ENCODE data around the gene ANAPC5.
"Not testable (repeated sequence)": the region's sequence is repeated elsewhere in the genome, so short reads cannot be mapped to it uniquely, and the experiment has no call there.

The ANAPC5 gene

DNA sequence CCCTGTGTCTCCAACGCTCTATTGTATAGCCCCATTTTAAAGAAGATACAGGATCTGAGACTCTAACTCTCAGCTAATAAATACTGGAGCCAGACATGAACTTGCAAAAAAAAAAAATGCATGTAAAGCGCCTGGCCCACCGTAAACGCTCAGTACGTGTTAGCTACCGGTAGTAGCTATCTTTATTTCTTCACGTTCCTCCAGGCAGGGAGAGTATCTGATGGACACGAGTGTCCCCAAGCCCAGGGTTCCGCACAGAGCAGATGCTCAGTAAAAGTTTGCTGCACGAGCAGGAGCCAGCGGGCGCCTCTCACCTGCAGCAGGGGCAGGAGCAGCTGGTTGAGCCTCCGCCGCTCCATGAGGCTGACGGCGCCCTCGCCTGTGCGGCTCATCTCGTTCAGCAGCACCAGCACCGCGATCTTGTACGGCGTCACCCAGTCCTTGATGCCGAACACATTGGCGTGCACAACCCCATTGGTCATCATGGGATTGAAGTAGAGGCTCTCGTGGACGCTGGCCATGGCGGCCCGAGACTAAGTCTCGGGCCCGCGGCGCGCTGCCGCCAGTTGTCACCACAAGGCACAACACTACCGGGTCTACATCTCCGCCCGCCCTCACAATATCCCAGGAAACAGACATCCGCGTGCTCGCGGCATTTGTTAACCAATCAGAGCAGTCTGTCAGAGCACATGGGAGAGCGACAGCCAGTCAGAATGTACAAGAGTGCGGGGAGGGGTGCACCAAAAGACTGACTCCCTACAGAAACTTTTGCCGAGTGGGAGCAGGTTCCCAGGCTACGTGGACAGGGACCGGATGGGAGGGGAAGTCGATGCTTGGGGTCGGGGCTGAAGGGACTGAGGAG lies at the start of gene ANAPC5:
ANAPC5 (minus strand) TSS at position 592 of the 862 bp plus-strand sequence; CDS start at position 521, 71 bp downstream.
- DNase-seq (ENCODE audit: low read depth in 1 of 2, low spot score in 1 of 2), result peak; percentile 73 to 85

GRCh38 chr12:121400332-121401139 lies 48.3 kb upstream of the ANAPC5 start:
- peak; percentile 26 to 39 for DNase-seq (ENCODE audit: low read depth in 1 of 2, low spot score in 1 of 2)

DNA sequence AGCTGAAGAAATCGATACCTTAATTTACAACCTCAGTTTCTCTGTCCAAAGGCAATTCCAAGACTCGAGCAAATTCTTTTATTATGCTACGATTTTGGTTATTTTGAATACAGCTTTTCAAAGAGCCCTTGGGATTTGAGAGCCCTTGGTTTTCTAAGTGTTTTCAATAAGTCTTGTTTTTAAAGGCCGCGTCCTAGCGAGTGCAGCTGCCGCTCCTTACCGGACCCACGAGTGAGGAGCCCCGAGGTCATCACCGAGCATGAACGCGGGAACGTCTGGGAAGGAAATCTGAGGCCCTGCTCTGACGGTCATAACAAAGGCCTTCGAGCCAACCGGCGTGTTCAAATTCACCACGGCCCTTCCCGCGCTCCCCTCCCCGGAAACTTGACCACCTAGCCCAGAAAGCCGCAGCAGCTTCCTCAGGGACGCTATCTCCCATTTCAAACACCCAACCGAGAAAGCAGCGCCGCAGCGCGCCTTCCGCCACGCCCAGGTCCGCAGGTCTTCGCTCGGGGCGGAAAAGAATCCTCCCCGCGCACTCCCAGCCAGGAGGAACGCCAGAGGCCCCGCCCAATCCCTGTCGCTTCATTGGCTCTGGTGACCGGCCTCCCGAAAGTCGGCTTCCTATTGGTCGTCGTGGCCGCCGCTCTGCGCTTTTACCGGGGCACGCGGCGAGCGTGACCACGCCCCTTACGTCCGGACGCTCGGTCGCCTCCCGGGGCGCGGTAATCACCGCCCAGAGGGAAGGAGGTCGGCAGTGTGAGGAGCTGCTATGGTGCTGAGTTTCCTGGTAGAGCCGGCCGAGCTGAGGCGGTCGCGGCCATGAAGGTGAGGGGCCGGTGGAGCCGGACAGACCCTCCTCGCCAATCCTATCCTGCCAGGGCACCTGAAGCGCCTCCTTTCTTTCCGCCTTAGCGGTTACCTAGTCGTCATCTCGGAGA lies 47.5 kb upstream of the ANAPC5 start, which contains the start of gene RNF34:
RNF34 (plus strand) TSS at position 728 of the 941 bp plus-strand sequence; CDS start at position 823, 95 bp downstream.
- peak; percentile 95 to 96 for DNase-seq (ENCODE audit: low read depth in 1 of 2, low spot score in 1 of 2)

DNA sequence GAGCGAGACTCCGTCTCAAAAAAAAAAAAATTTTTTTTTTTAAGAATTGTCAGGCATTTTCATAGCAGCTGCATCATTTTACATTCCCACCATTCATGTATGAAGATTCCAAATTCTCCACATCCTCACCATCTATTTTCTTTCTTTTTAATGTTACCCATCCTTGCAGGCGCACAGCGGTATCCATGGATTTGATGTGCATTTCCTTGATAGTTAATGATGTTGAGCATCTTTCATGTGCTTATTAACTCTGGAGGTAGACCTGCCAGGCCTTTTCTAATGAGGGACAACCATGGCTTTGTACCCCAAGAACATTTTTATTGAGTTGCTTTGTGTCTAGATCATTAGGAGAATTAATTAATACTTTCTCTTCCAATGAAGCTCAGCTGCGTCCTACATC lies 46.1 kb upstream of the ANAPC5 start:
- DNase-seq (ENCODE audit: low read depth in 1 of 2, low spot score in 1 of 2), result no peak

DNA sequence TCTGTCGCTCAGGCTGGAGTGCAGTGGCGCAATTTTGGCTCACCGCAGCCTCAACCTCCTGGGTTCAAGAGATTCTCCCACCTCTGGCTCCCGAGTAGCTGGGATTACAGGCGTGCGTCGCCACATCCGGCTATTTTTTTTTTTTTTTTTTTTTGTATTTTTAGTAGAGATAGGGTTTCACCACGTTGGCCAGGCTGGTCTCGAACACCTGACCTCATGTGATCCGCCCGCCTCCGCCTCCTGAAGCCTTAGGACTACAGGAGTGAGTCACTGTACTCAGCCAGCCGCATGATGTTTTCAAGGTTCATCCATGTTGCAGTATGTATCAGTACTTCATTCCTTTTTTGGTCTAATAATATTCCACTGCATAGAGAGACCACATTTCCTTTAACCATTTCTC lies 45.3 kb upstream of the ANAPC5 start:
- no peak for DNase-seq (ENCODE audit: low read depth in 1 of 2, low spot score in 1 of 2)

DNA sequence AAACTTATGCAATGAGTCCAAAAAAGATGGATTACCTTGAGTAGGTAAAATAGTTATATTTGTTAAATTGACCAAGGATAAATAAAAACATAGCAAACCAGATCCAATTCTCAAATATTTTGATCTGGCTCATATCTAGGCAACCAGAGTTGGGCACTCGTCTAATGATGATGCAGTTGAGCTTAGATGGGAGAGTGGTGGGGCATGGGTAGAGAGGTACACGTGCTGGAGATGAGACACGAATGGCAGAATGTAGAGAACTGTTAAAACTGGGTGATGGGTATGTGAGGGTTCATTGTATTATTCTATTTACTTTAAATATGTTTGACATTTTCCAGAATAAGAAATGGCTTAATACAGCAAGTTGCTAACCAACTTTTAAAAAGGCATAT lies 40.1 kb upstream of the ANAPC5 start:
- no peak for DNase-seq (ENCODE audit: low read depth in 1 of 2, low spot score in 1 of 2)

DNA sequence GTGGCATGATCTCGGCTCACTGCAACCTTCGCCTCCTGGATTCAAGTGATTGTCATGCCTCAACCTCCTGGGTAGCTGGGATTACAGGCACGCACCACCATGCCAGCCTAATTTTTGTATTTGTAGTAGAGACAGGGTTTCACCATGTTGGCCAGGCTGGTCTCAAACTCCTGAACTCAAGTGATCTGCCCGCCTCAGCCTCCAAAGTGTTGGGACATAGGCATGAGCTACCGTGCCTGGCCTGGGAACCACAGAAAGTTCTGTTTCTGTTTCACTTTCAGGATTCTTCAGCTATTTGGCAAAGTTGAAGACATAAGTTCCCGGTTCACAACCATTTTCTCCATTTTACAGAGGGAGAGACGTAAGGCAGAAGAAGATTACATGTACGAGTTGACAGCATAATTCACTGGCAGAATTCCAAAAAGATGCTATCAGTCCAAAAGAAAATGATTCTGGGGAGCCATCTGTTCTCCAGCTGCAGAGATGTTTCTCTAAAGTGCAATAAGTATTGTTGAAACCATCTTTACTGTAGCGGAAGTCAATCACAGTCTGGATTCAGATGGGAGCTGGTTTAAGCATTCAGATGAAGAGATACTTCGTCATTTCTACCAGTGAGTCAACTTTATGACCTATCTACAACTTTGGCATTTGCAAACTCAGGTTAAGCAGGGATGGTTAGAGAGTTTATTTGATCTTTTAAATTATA lies 39.6 kb upstream of the ANAPC5 start:
- no peak for DNase-seq (ENCODE audit: low read depth in 1 of 2, low spot score in 1 of 2)

GRCh38 chr12:121390856-121391255 lies 38.6 kb upstream of the ANAPC5 start:
- no peak for DNase-seq (ENCODE audit: low read depth in 1 of 2, low spot score in 1 of 2)

DNA sequence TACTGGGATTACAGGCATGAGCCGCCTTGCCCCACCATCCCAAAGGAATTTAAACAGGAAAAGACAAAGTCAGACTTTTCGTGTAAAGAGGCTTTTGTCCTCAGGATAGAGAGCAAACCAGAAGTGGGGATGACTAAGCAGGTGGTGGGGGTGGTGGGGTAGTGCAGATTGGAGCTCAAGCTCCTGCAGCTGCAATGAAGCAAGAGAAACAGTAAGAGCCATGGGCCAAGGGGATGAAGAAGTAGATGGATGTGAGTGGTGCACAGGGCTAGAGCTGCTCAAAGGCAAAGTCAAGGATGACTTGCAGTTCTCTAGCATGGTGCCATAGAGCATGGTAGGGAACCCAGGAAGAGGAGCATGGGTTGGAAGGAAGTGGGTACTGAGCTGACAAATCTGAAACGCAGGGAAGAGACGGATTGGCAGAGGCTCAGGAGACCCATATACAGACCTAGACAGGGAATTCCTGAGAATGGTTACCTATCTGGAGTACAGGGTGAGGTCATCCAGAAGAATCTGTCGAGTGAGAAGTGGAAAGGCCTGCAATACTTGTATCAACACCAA lies 36.3 kb upstream of the ANAPC5 start:
- DNase-seq (ENCODE audit: low read depth in 1 of 2, low spot score in 1 of 2), result no peak

DNA sequence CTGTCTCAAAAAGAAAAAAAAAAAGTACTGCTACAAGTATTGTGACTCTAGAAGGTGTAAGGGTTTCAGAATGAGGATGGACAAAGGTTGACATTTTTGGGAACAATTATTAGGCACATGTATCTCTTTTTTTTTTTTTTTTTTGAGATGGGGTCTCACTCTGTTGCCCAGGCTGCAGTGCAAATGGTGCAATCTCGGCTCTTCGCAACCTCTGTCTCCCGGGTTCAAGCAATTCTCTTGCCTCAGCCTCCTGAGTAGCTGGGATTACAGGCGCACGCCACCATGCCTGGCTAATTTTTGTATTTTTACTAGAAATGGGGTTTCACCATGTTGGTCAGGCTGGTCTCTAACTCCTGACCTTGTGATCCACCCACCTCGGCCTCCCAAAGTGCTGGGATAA lies 32.7 kb upstream of the ANAPC5 start:
- not testable (repeated sequence) for DNase-seq (ENCODE audit: low read depth in 1 of 2, low spot score in 1 of 2)

- no peak for DNase-seq (ENCODE audit: low read depth in 1 of 2, low spot score in 1 of 2)
Measured at GRCh38 chr12:121383601-121384021, 31.4 kb upstream of the ANAPC5 start.

GRCh38 chr12:121379945-121380344 lies 27.7 kb upstream of the ANAPC5 start:
- DNase-seq (ENCODE audit: low read depth in 1 of 2, low spot score in 1 of 2), result no peak

GRCh38 chr12:121378736-121379135 lies 26.5 kb upstream of the ANAPC5 start:
- DNase-seq (ENCODE audit: low read depth in 1 of 2, low spot score in 1 of 2), result no peak

- no peak for DNase-seq (ENCODE audit: low read depth in 1 of 2, low spot score in 1 of 2)
Measured at GRCh38 chr12:121376754-121377697, 24.8 kb upstream of the ANAPC5 start.

DNA sequence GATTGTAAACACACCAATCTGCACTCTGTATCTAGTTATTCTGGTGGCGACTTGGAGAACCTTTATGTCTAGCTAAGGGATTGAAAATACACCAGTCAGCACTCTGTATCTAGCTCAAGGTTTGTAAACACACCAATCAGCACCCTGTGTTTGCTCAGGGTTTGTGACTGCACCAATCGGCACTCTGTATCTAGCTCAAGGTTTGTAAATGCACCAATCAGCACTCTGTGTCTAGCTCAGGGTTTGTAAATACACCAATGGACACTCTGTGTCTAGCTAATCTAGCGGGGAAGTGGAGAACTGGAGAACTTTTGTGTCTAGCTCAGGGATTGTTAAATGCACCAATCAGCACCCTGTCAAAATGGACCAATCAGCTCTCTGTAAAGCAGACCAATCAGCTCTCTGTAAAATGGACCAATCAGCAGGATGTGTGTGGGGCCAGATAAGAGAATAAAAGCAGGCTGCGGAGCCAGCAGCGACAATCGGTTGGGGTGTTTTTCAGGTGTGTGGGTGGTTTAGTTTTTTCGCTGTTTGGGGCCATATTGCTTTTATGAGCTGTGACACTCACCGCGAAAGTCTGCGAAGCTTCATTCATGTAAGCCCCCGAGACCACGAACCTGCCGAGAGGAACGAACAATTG lies 22.9 kb upstream of the ANAPC5 start:
- not testable (repeated sequence) for DNase-seq (ENCODE audit: low read depth in 1 of 2, low spot score in 1 of 2)

DNA sequence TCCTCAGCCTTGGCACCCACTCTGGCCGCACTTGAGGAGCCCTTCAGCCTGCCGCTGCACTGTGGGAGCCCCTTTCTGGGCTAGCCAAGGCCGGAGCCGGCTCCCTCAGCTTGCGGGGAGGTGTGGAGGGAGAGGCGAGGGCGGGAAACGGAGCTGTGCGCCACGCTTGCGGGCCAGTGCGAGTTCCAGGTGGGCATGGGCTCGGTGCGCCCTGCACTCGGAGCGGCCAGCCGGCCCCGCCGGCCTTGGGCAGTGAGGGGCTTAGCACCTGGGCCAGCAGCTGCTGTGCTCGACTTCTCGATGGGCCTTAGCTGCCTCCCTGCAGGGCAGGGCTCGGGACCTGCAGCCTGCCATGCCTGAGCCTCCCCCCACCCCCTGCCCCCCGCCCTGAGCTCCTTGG lies 22.1 kb upstream of the ANAPC5 start:
- not testable (repeated sequence) for DNase-seq (ENCODE audit: low read depth in 1 of 2, low spot score in 1 of 2)

DNA sequence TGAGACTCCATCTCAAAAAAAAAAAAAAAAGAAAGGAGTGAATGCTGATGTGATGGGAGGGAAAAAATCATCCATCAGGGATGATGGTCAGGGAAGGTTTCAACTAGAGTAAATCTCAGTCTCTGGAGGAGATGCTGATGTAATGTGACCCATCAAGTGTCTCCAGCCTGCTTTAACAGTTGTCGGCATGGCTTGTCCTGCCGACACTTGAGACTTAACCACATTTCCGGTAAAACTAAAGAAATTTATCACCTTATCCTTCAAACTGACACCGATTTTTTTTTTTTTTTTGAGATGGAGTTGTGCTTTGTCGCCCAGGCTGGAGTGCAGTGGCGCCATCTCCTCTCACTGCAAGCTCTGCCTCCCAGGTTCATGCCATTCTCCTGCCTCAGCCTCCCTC lies 21.5 kb upstream of the ANAPC5 start:
- no peak for DNase-seq (ENCODE audit: low read depth in 1 of 2, low spot score in 1 of 2)

DNA sequence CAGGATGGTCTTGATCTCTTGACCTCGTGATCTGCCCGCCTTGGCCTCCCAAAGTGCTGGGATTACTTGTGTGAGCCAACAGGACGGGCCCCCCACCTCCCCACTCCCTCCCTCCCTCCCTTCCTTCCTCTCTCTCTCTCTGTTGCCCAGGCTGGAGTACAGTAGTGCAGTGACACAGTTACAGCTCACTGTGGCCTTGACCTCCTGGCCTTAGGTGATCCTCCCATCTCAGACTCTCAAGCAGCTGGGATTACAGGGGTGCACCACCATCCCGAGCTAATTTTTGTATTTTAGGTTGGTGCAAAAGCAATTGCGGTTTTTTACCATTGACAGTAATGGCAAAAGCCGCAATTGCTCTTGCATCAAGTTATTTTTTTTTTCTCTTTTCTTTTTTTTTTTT lies 19.2 kb upstream of the ANAPC5 start:
- DNase-seq (ENCODE audit: low read depth in 1 of 2, low spot score in 1 of 2), result no peak

Data from activated T-helper 1 cell treated with anti-CD3 and anti-CD28 coated beads, Interleukin-2, amount 50 U/mL, for 16 hours (primary cell).